Measurements from ENCODE around the gene DNAH6. TPM values are rescaled to one million over a fixed set of nuclear protein-coding genes. Genes with fewer than 3 reads are reported as not detected.

The DNAH6 gene
- polyA plus RNA-seq, 1 donor (not counting 4 experiments of a cell fraction or from before 2014, with no cell fraction given): 0.05 TPM

GRCh38 chr2:84833481-84834150, 317.3 kb downstream of the DNAH6 start:
- Histone ChIP-seq H3K4me3 (ENCODE audit: control insufficient read depth in 2 of 3, extremely low read depth in 1 of 3, insufficient read depth in 2 of 3, low read depth in 1 of 3, low read length in 3 of 3) (no peak overlapping the region), H3K9ac (ENCODE audit: control insufficient read depth, extremely low read depth, insufficient read depth, low read length) (no peak overlapping the region), H2AFZ (ENCODE audit: control insufficient read depth, low read length) (no peak overlapping the region), H3K9me3 (ENCODE audit: control insufficient read depth, low read depth, low read length) (no peaks in the 10 kb centered on the region), H3K79me2 (ENCODE audit: control insufficient read depth, insufficient read depth, low read length) (no peaks in the 10 kb centered on the region), H3K4me2 (ENCODE audit: control insufficient read depth, extremely low read depth, insufficient read depth, low read depth, low read length) (no peak overlapping the region), H3K27me3 (ENCODE audit: control insufficient read depth, extremely low read depth, insufficient read depth, low read length) (no peaks in the 10 kb centered on the region), H4K20me1 (ENCODE audit: control insufficient read depth, extremely low read depth, insufficient read depth, low read length) (no peaks in the 10 kb centered on the region), H3K36me3 (ENCODE audit: control insufficient read depth in 2 of 2, extremely low read depth in 1 of 2, insufficient read depth in 2 of 2, low read length in 2 of 2) (no peaks in the 10 kb centered on the region), H3K27ac (ENCODE audit: control insufficient read depth, insufficient read depth, low read length) (no peak overlapping the region), H3K9me1 (ENCODE audit: control insufficient read depth, extremely low read depth, insufficient read depth, low read length) (no peaks in the 10 kb centered on the region), H3K4me1 (ENCODE audit: control insufficient read depth, extremely low read depth, insufficient read depth, low read length) (no peaks in the 10 kb centered on the region)
- FAIRE-seq (no peak), DNase-seq (ENCODE audit: low read depth, low spot score) (no peak)
- no peak for TF ChIP-seq EZH2 (IDR thresholded peaks at IDR 0.05; ENCODE audit: low read length)
- TF ChIP-seq CTCF (optimal IDR thresholded peaks at IDR 0.05 in 1 of 3, IDR thresholded peaks at IDR 0.05 in 1 of 3, conservative IDR thresholded peaks at IDR 0.05 in 1 of 3; ENCODE audit: extremely low read depth in 1 of 3, insufficient read depth in 2 of 3, low read length in 3 of 3): no peak
- dilution Hi-C loops (cut with MboI; ENCODE audit: extremely low pct_ligation_motif_present, low sequenced_read_pairs): no loop called here

- H3K9ac ChIP-seq (ENCODE audit: control insufficient read depth, extremely low read depth, insufficient read depth, low read length): no peak overlapping the region
- no peaks in the 10 kb centered on the region for H3K27me3 ChIP-seq (ENCODE audit: control insufficient read depth, extremely low read depth, insufficient read depth, low read length)
- no peak for FAIRE-seq
- TF ChIP-seq CTCF (optimal IDR thresholded peaks at IDR 0.05 in 1 of 3, IDR thresholded peaks at IDR 0.05 in 1 of 3, conservative IDR thresholded peaks at IDR 0.05 in 1 of 3; ENCODE audit: extremely low read depth in 1 of 3, insufficient read depth in 2 of 3, low read length in 3 of 3) (no peak), EZH2 (IDR thresholded peaks at IDR 0.05; ENCODE audit: low read length) (no peak)
- dilution Hi-C loops (cut with MboI; ENCODE audit: extremely low pct_ligation_motif_present, low sequenced_read_pairs): no loop called here
- no peaks in the 10 kb centered on the region for H4K20me1 ChIP-seq (ENCODE audit: control insufficient read depth, extremely low read depth, insufficient read depth, low read length)
- DNase-seq (ENCODE audit: low read depth, low spot score): no peak
- H3K27ac ChIP-seq (ENCODE audit: control insufficient read depth, insufficient read depth, low read length): no peak overlapping the region
- no peaks in the 10 kb centered on the region for H3K4me1 ChIP-seq (ENCODE audit: control insufficient read depth, extremely low read depth, insufficient read depth, low read length)
- no peak overlapping the region for H3K4me2 ChIP-seq (ENCODE audit: control insufficient read depth, extremely low read depth, insufficient read depth, low read depth, low read length)
- H2AFZ ChIP-seq (ENCODE audit: control insufficient read depth, low read length): no peak overlapping the region
- H3K79me2 ChIP-seq (ENCODE audit: control insufficient read depth, insufficient read depth, low read length): no peaks in the 10 kb centered on the region
- no peaks in the 10 kb centered on the region for H3K36me3 ChIP-seq (ENCODE audit: control insufficient read depth in 2 of 2, extremely low read depth in 1 of 2, insufficient read depth in 2 of 2, low read length in 2 of 2)
- no peaks in the 10 kb centered on the region for H3K9me3 ChIP-seq (ENCODE audit: control insufficient read depth, low read depth, low read length)
- no peaks in the 10 kb centered on the region for H3K9me1 ChIP-seq (ENCODE audit: control insufficient read depth, extremely low read depth, insufficient read depth, low read length)
- H3K4me3 ChIP-seq (ENCODE audit: control insufficient read depth in 2 of 3, extremely low read depth in 1 of 3, insufficient read depth in 2 of 3, low read depth in 1 of 3, low read length in 3 of 3): no peak overlapping the region
These were observed 319.9 kb downstream of the DNAH6 start for GRCh38 chr2:84836215-84836614.
